Neuronal stem cell (in vitro differentiated cells): ENCODE measurements around the gene CDK11A.
"Not testable (repeated sequence)": the region's sequence is repeated elsewhere in the genome, so short reads cannot be mapped to it uniquely, and the experiment has no call there.

Experiments
- DNase-seq: peaks from one replicate; pipeline ENCODE4 v3.0.0-alpha.2; 2013; ENCODE audit warnings: low spot score
- H2AFZ ChIP-seq: one replicate; pipeline ENCODE4 v1.6.1; 2013; ENCODE audit warnings: mild to moderate bottlenecking, low read length, inconsistent platforms
- H2AK5ac ChIP-seq: 2 replicates; pipeline ENCODE4 v1.6.1; 2013; ENCODE audit warnings: low read depth, mild to moderate bottlenecking, inconsistent platforms, low read length, moderate library complexity, mixed read lengths
- H2BK120ac ChIP-seq: 2 replicates; pipeline ENCODE4 v1.6.1; 2013; ENCODE audit warnings: low read depth, mild to moderate bottlenecking, inconsistent platforms, low read length, moderate library complexity, mixed read lengths
- H2BK12ac ChIP-seq: one replicate; pipeline ENCODE4 v1.6.1; 2013; ENCODE audit warnings: low read length, inconsistent platforms
- H2BK15ac ChIP-seq: 2 replicates; pipeline ENCODE4 v1.6.1; 2013; ENCODE audit warnings: mild to moderate bottlenecking, low read length, inconsistent platforms, mixed read lengths
- H2BK5ac ChIP-seq: one replicate; pipeline ENCODE4 v1.6.1; 2013; ENCODE audit warnings: inconsistent platforms, mild to moderate bottlenecking, low read length, moderate library complexity
- H3K14ac ChIP-seq: one replicate; pipeline ENCODE4 v1.6.1; 2013; ENCODE audit warnings: low read length, inconsistent platforms
- H3K18ac ChIP-seq: 2 replicates; pipeline ENCODE4 v1.6.1; 2013; ENCODE audit warnings: low read length, inconsistent platforms
- H3K23ac ChIP-seq: 2 replicates; pipeline ENCODE4 v1.6.1; 2013; ENCODE audit warnings: low read depth, mild to moderate bottlenecking, mixed read lengths, low read length, inconsistent platforms; ENCODE audit not compliant: poor library complexity
- H3K27ac ChIP-seq: replicated peaks from 3 replicates; pipeline ENCODE4 v1.5.1; 2013; ENCODE audit warnings: low read length, inconsistent platforms
- H3K27me3 ChIP-seq, 3 experiments: 2 replicates each; pipeline ENCODE4 v1.6.1; 2013; ENCODE audit warnings: low read length in 3 of 3, mild to moderate bottlenecking in 2 of 3, inconsistent platforms in 1 of 3, low read depth in 1 of 3, mixed read lengths in 1 of 3, moderate library complexity in 1 of 3; ENCODE audit not compliant: control insufficient read depth in 3 of 3, insufficient read depth in 3 of 3
- H3K36me3 ChIP-seq, 2 donors: replicated peaks in 1 of 2; 2 replicates each; pipeline ENCODE4 v1.6.1; 2013; ENCODE audit warnings: low read length in 2 of 2; ENCODE audit not compliant: control insufficient read depth in 2 of 2, insufficient read depth in 2 of 2
- H3K4ac ChIP-seq: 2 replicates; pipeline ENCODE4 v1.6.1; 2013; ENCODE audit warnings: inconsistent platforms, mild to moderate bottlenecking, low read length, moderate library complexity
- H3K4me1 ChIP-seq, 2 donors: 1 replicate in 1 of 2; 2 replicates in 1 of 2; pipeline ENCODE4 v1.6.1; 2013; ENCODE audit warnings: low read length in 2 of 2, low read depth in 1 of 2; ENCODE audit not compliant: control insufficient read depth in 2 of 2, insufficient read depth in 1 of 2
- H3K4me2 ChIP-seq: one replicate; pipeline ENCODE4 v1.6.1; 2013; ENCODE audit warnings: mild to moderate bottlenecking, low read length, inconsistent platforms; ENCODE audit not compliant: insufficient read depth, poor library complexity, severe bottlenecking
- H3K4me3 ChIP-seq, 2 donors: 2 replicates each; pipeline ENCODE4 v1.5.1; 2013; ENCODE audit warnings: low read length in 2 of 2, mild to moderate bottlenecking in 2 of 2, inconsistent platforms in 1 of 2, moderate library complexity in 1 of 2
- H3K79me1 ChIP-seq: one replicate; pipeline ENCODE4 v1.6.1; 2013; ENCODE audit warnings: low read depth, mild to moderate bottlenecking, inconsistent platforms, low read length, moderate library complexity
- H3K9ac ChIP-seq: one replicate; pipeline ENCODE4 v1.6.1; 2013; ENCODE audit warnings: mild to moderate bottlenecking, low read depth, low read length, inconsistent platforms; ENCODE audit not compliant: poor library complexity
- H3K9me3 ChIP-seq, 2 donors: replicated peaks in 1 of 2; 2 replicates each; pipeline versions ENCODE3 to v1.6.1; 2013; ENCODE audit warnings: low read length in 2 of 2, mild to moderate bottlenecking in 2 of 2, inconsistent platforms in 1 of 2, low read depth in 1 of 2, mixed read lengths in 1 of 2, moderate library complexity in 1 of 2; ENCODE audit not compliant: control insufficient read depth in 2 of 2, insufficient read depth in 1 of 2
- H4K8ac ChIP-seq: one replicate; pipeline ENCODE4 v1.6.1; 2013; ENCODE audit warnings: low read depth, mild to moderate bottlenecking, inconsistent platforms, low read length, moderate library complexity
- H4K91ac ChIP-seq: one replicate; pipeline ENCODE4 v1.6.1; 2013; ENCODE audit warnings: low read length, low read depth, mild to moderate bottlenecking, inconsistent platforms; ENCODE audit not compliant: poor library complexity
- WGBS, 2 donors: extraction: QIAGEN DNeasy Blood & Tissue Kit; methylation state at CpG; one replicate each; pipeline ENCODE4 v1.1.7; 2013; ENCODE audit warnings: missing lambda C conversion rate in 2 of 2, mixed read lengths in 1 of 2; ENCODE audit not compliant: insufficient read length in 2 of 2, insufficient replicate concordance in 1 of 2; ENCODE audit errors: extremely low coverage in 2 of 2; 5-methylcytosine and 5-hydroxymethylcytosine counted together

Gene CDK11A

GRCh38 chr1:1753607-1754005 is 29.4 kb upstream of the CDK11A start:
- Histone ChIP-seq H3K4me3 (no peak overlapping the region), H2BK12ac (no peak overlapping the region), H3K4me2 (no peak overlapping the region), H3K27ac (no peak overlapping the region), H4K8ac (no peak overlapping the region), H2AK5ac (no peak overlapping the region), H3K14ac (no peak overlapping the region), H2BK120ac (no peak overlapping the region), H4K91ac (no peak overlapping the region), H3K36me3 (peaks cover 29 to 55% of the 10 kb centered on the region in 2 donors), H3K18ac (no peak overlapping the region), H3K79me1 (peaks cover 13% of the 10 kb centered on the region), H3K9ac (no peak overlapping the region), H2BK5ac (no peak overlapping the region), H3K4me1 (no peaks in the 10 kb centered on the region), H3K23ac (peak overlapping the region; percentile 16), H2BK15ac (no peak overlapping the region), H2AFZ (no peak overlapping the region), H3K27me3 (no peaks in the 10 kb centered on the region), H3K9me3 (peaks cover 0 to 1% of the 10 kb centered on the region in 2 donors), H3K4ac (no peak overlapping the region)
- no CpG with 5 or more reads among the region's 16 CpGs for WGBS, 2 donors
- DNase-seq = no peak

- WGBS, 2 donors = no CpG with 5 or more reads among the region's 37 CpGs
- DNase-seq = no peak
- no peak overlapping the region for H3K4me2 ChIP-seq
Observed at GRCh38 chr1:1752636-1753606, 28.8 kb upstream of the CDK11A start.

GRCh38 chr1:1752190-1752589 is 28.0 kb upstream of the CDK11A start:
- no peak overlapping the region for H3K27ac ChIP-seq

More at GRCh38 chr1:1752636-1753606, 28.8 kb upstream of the CDK11A start:
- no peak overlapping the region for H4K91ac ChIP-seq
- no peak overlapping the region for H3K4me3 ChIP-seq
- peaks cover 25 to 49% of the 10 kb centered on the region in 2 donors for H3K36me3 ChIP-seq
- no peak overlapping the region for H3K27ac ChIP-seq
- no peak overlapping the region for H3K14ac ChIP-seq
- H3K4me1 ChIP-seq = no peaks in the 10 kb centered on the region
- peak overlapping the region; percentile 28 for H3K18ac ChIP-seq
- peaks cover 0 to 1% of the 10 kb centered on the region in 2 donors for H3K9me3 ChIP-seq
- no peak overlapping the region for H3K4ac ChIP-seq
- H3K79me1 ChIP-seq = peaks cover 9% of the 10 kb centered on the region
- no peak overlapping the region for H2BK5ac ChIP-seq
- H2BK120ac ChIP-seq = no peak overlapping the region
- no peak overlapping the region for H3K23ac ChIP-seq
- H2BK12ac ChIP-seq = no peak overlapping the region
- H2AK5ac ChIP-seq = no peak overlapping the region
- no peak overlapping the region for H4K8ac ChIP-seq
- no peak overlapping the region for H2AFZ ChIP-seq
- no peak overlapping the region for H2BK15ac ChIP-seq
- no peaks in the 10 kb centered on the region for H3K27me3 ChIP-seq
- peak overlapping the region; percentile 4 for H3K9ac ChIP-seq

GRCh38 chr1:1749941-1750340 is 25.8 kb upstream of the CDK11A start:
- not testable (repeated sequence) for H4K8ac ChIP-seq, H3K27me3 ChIP-seq, DNase-seq, H3K23ac ChIP-seq, H3K9me3 ChIP-seq, H2AK5ac ChIP-seq, H2BK120ac ChIP-seq, H3K14ac ChIP-seq, H2BK15ac ChIP-seq, H3K4me1 ChIP-seq, H2AFZ ChIP-seq, H4K91ac ChIP-seq, H2BK5ac ChIP-seq, H3K18ac ChIP-seq, H3K4me2 ChIP-seq, H3K4me3 ChIP-seq, H3K4ac ChIP-seq, H3K79me1 ChIP-seq, H3K9ac ChIP-seq, H3K27ac ChIP-seq, H2BK12ac ChIP-seq
- H3K36me3 ChIP-seq = peaks cover 11 to 22% of the 10 kb centered on the region in 2 donors
- WGBS, 2 donors = no CpG with 5 or more reads among the region's 9 CpGs

More at GRCh38 chr1:1752190-1752589, 28.0 kb upstream of the CDK11A start:
- Histone ChIP-seq H3K9me3 (peaks cover 0 to 1% of the 10 kb centered on the region in 2 donors), H3K4me1 (no peaks in the 10 kb centered on the region), H2BK5ac (no peak overlapping the region), H3K4me2 (no peak overlapping the region), H3K9ac (peak overlapping the region; percentile 24), H3K27me3 (no peaks in the 10 kb centered on the region), H3K4ac (no peak overlapping the region), H3K36me3 (peaks cover 25 to 43% of the 10 kb centered on the region in 2 donors), H3K4me3 (no peak overlapping the region), H3K23ac (no peak overlapping the region), H3K79me1 (peaks cover 9% of the 10 kb centered on the region), H2AK5ac (no peak overlapping the region), H2AFZ (no peak overlapping the region), H3K18ac (no peak overlapping the region), H4K91ac (no peak overlapping the region), H4K8ac (no peak overlapping the region), H2BK15ac (no peak overlapping the region), H3K14ac (no peak overlapping the region), H2BK120ac (no peak overlapping the region), H2BK12ac (no peak overlapping the region)
- no peak for DNase-seq
- WGBS, 2 donors = no CpG with 5 or more reads among the region's 11 CpGs
